HepG2 (cell line): ENCODE results near the gene RNH1. TPM values are rescaled to one million over a fixed set of nuclear protein-coding genes. Genes with fewer than 3 reads are reported as not detected.

Source experiments
- ARID2 ChIP-seq: sonication (generic); formaldehyde crosslinking; IDR thresholded peaks from 2 replicates; pipeline ENCODE4 v1.8.1; 2022; ENCODE audit warnings: mild to moderate bottlenecking, missing genetic modification reagents, borderline replicate concordance
- FOXM1 ChIP-seq: sonication (generic); formaldehyde crosslinking; IDR thresholded peaks from 2 replicates; pipeline ENCODE4 v1.5.0; 2020; ENCODE audit warnings: missing genetic modification reagents
- GATAD2A ChIP-seq: IDR thresholded peaks from 2 replicates; pipeline ENCODE4 v1.6.1; 2016
- HBP1 ChIP-seq: IDR thresholded peaks from 2 replicates; pipeline ENCODE4 v1.6.1; 2016; ENCODE audit warnings: low read depth, control low read depth
- HINFP ChIP-seq: sonication (generic); formaldehyde crosslinking; IDR thresholded peaks from 2 replicates; pipeline ENCODE4 v1.4.0; 2020; ENCODE audit warnings: low read depth, mild to moderate bottlenecking, missing genetic modification reagents
- KDM5B ChIP-seq: sonication (generic); formaldehyde crosslinking; IDR thresholded peaks from 2 replicates; pipeline ENCODE4 v1.4.0; 2020; ENCODE audit warnings: missing genetic modification reagents, mild to moderate bottlenecking, borderline replicate concordance
- MXI1 ChIP-seq: IDR thresholded peaks from 3 replicates; pipeline ENCODE4 v1.6.1; 2012; ENCODE audit warnings: low read depth, low read length, inconsistent platforms, borderline replicate concordance
- NFE2 ChIP-seq: sonication (generic); formaldehyde crosslinking; IDR thresholded peaks from 2 replicates; pipeline ENCODE4 v1.4.0; 2020; ENCODE audit warnings: missing genetic modification reagents
- PREB ChIP-seq: sonication (generic); formaldehyde crosslinking; IDR thresholded peaks from 2 replicates; pipeline ENCODE4 v1.4.0; 2020; ENCODE audit warnings: missing genetic modification reagents
- RARG ChIP-seq: sonication (generic); formaldehyde crosslinking; IDR thresholded peaks from 2 replicates; pipeline ENCODE4 v1.4.0; 2020; ENCODE audit warnings: low read depth, mild to moderate bottlenecking, missing genetic modification reagents
- RXRB ChIP-seq: IDR thresholded peaks from 2 replicates; pipeline ENCODE4 v1.6.1; 2016; ENCODE audit warnings: borderline replicate concordance, missing genetic modification reagents, missing compliant biosample characterization
- STAT5B ChIP-seq: sonication (generic); formaldehyde crosslinking; IDR thresholded peaks from 2 replicates; pipeline ENCODE4 v1.4.0; 2020; ENCODE audit warnings: missing genetic modification reagents
- ZNF496 ChIP-seq: sonication (generic); formaldehyde crosslinking; IDR thresholded peaks from 2 replicates; pipeline ENCODE4 v1.8.1; 2023; ENCODE audit warnings: mild to moderate bottlenecking, moderate library complexity, missing genetic modification reagents; ENCODE audit not compliant: insufficient replicate concordance
- ZNF7 ChIP-seq: IDR thresholded peaks from 2 replicates; pipeline ENCODE4 v1.6.1; 2016; ENCODE audit warnings: missing biosample characterization, missing genetic modification reagents
- ZNF713 ChIP-seq: sonication (generic); formaldehyde crosslinking; IDR thresholded peaks from 2 replicates; pipeline ENCODE4 v1.4.0; 2020; ENCODE audit warnings: mild to moderate bottlenecking, missing genetic modification reagents
- ZNF75D ChIP-seq: sonication (generic); formaldehyde crosslinking; IDR thresholded peaks from 2 replicates; pipeline ENCODE4 v1.8.1; 2023; ENCODE audit warnings: missing genetic modification reagents, mild to moderate bottlenecking, borderline replicate concordance
- ZNF780A ChIP-seq: sonication (generic); formaldehyde crosslinking; IDR thresholded peaks from 2 replicates; pipeline ENCODE4 v1.8.0; 2022; ENCODE audit warnings: mild to moderate bottlenecking, missing genetic modification reagents, moderate library complexity
- polyA plus RNA-seq, 8 experiments: library from polyadenylated mRNA; depleted of rRNA in 3 of 8; stranded (reverse) in 7 of 8; unstranded in 1 of 8; fragments of >200 nt; fragmentation: Illumina TruSeq in 4 of 8; extraction: Trizol in 4 of 8; gene quantifications; 2 replicates each; pipeline versions ENCODE4 v1.2.1 to v1.2.3, GENCODE V29; 2011 to 2016; ENCODE audit warnings: low read depth in 4 of 8, missing spikeins in 1 of 8, mixed read lengths in 1 of 8; ENCODE audit not compliant: insufficient read depth in 1 of 8
- total RNA-seq, 5 experiments: library from RNA; depleted of rRNA; stranded (reverse); fragments of >200 nt; fragmentation: Illumina TruSeq; extraction: Trizol; gene quantifications; 2 replicates each; pipeline ENCODE4 v1.2.3, GENCODE V29; 2016; ENCODE audit warnings: low read depth in 1 of 5
- TF ChIP-seq, protein P1 (sequence below): sonication (generic); formaldehyde crosslinking; IDR thresholded peaks from 2 replicates; pipeline ENCODE4 v1.9.0; 2022; ENCODE audit warnings: low read depth, missing genetic modification reagents
- TF ChIP-seq, protein P2 (sequence below): sonication (generic); formaldehyde crosslinking; IDR thresholded peaks from 2 replicates; pipeline ENCODE4 v1.4.0; 2020; ENCODE audit warnings: missing genetic modification reagents, borderline replicate concordance

Gene RNH1
- total and polyA plus RNA-seq, 2 of the 13 experiments (the other 11 are each of a cell fraction or from before 2014, with no cell fraction given), result 36.0 to 74.1 TPM

GRCh38 chr11:469684-470560 lies 37.1 kb downstream of the RNH1 start (continued):
- no peak for TF ChIP-seq PREB (CRISPR knock-in tag)
- TF ChIP-seq FOXM1 (CRISPR knock-in tag), result no peak
- TF ChIP-seq ARID2 (CRISPR knock-in tag), result no peak
- TF ChIP-seq, protein P1, sequence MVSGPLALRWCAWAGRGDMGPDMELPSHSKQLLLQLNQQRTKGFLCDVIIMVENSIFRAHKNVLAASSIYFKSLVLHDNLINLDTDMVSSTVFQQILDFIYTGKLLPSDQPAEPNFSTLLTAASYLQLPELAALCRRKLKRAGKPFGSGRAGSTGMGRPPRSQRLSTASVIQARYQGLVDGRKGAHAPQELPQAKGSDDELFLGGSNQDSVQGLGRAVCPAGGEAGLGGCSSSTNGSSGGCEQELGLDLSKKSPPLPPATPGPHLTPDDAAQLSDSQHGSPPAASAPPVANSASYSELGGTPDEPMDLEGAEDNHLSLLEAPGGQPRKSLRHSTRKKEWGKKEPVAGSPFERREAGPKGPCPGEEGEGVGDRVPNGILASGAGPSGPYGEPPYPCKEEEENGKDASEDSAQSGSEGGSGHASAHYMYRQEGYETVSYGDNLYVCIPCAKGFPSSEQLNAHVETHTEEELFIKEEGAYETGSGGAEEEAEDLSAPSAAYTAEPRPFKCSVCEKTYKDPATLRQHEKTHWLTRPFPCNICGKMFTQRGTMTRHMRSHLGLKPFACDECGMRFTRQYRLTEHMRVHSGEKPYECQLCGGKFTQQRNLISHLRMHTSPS (CRISPR knock-in tag), result peak; percentile 57
- no peak for TF ChIP-seq RARG (CRISPR knock-in tag)
- TF ChIP-seq ZNF496, result no peak
- no peak for TF ChIP-seq ZNF780A (CRISPR knock-in tag)
- TF ChIP-seq ZNF7 (CRISPR knock-in tag), result no peak
- TF ChIP-seq MXI1, result no peak
- TF ChIP-seq GATAD2A (CRISPR knock-in tag), result peak; percentile 78; the same call in 1 of the 2 replicates
- no peak for TF ChIP-seq HINFP
- peak; percentile 49; the same call in 1 of the 2 replicates for TF ChIP-seq KDM5B (CRISPR knock-in tag)
- peak; percentile 25; the same call in 1 of the 2 replicates for TF ChIP-seq RXRB (CRISPR knock-in tag)
- no peak for TF ChIP-seq ZNF713 (CRISPR knock-in tag)
- no peak for TF ChIP-seq ZNF75D
- TF ChIP-seq, protein P2, sequence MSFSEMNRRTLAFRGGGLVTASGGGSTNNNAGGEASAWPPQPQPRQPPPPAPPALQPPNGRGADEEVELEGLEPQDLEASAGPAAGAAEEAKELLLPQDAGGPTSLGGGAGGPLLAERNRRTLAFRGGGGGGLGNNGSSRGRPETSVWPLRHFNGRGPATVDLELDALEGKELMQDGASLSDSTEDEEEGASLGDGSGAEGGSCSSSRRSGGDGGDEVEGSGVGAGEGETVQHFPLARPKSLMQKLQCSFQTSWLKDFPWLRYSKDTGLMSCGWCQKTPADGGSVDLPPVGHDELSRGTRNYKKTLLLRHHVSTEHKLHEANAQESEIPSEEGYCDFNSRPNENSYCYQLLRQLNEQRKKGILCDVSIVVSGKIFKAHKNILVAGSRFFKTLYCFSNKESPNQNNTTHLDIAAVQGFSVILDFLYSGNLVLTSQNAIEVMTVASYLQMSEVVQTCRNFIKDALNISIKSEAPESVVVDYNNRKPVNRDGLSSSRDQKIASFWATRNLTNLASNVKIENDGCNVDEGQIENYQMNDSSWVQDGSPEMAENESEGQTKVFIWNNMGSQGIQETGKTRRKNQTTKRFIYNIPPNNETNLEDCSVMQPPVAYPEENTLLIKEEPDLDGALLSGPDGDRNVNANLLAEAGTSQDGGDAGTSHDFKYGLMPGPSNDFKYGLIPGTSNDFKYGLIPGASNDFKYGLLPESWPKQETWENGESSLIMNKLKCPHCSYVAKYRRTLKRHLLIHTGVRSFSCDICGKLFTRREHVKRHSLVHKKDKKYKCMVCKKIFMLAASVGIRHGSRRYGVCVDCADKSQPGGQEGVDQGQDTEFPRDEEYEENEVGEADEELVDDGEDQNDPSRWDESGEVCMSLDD (CRISPR knock-in tag), result peak; percentile 73; the same call in 1 of the 2 replicates
- no peak for TF ChIP-seq HBP1 (CRISPR knock-in tag)
- no peak for TF ChIP-seq STAT5B (CRISPR knock-in tag)
- no peak for TF ChIP-seq NFE2 (CRISPR knock-in tag)
